Measurements from ENCODE around the gene SPATA13. TPM values are rescaled to one million over a fixed set of nuclear protein-coding genes. Genes with fewer than 3 reads are reported as not detected.

Gene SPATA13
- total RNA-seq, 1 experiment from 2014 or later: 10.5 TPM

DNA sequence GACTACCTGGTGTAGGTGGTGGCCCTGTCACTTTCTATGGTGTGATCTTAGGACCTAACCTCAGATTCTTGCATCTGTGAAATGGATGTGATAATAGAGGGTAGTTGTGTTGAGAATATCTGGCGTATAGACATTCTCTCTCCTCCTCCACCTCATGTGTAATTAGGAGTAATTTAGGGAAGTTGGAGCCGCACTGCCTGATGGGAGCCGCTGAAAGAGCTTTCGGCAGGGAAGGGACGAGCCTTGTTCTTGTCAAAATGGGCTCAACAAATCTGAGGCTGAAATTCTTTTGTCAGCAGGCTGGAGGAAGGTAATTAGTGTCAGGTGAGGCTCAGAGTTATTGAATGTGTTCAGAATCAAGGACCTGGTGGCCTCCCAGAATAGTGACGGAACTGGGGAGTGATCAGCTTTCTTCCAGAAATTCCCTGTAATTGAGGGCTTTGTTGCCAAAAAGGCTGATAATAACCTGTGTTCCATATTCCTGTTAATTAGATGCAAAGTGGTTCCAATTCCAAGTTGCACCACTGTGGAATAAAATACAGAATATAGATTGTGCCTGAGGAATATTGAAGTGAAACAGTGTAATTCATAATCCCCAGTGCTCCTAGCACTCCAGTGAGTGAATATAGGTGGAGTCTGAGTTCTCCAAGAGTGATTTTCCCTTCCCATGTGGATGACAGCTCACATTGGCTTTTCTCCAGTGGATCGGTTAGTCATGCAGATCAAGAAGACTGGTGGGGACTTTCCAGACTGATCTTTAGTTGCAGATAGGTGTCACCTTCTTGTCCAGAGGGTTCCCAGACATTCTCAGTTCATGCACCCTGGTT, 47.5 kb downstream of the SPATA13 start:
- DNase-seq: no peak
- Mint-ChIP-seq H3K27me3 (ENCODE audit: insufficient read depth, unreplicated experiment) (no peaks in the 10 kb centered on the region), H3K4me3 (ENCODE audit: unreplicated experiment) (no peak overlapping the region), H3K9me3 (ENCODE audit: unreplicated experiment) (no peaks in the 10 kb centered on the region), H3K27ac (ENCODE audit: unreplicated experiment) (no peak overlapping the region), H3K36me3 (ENCODE audit: insufficient read depth, unreplicated experiment) (no peaks in the 10 kb centered on the region), H3K4me1 (ENCODE audit: low read depth, unreplicated experiment) (no peaks in the 10 kb centered on the region)
- ChIA-PET POLR2A (no interaction called here), CTCF (interaction anchor here (0.6 kb wide), 1 partner anchor 155 kb away, joined by 4 read pairs; no protein-coding TSS in a partner anchor)
- TF ChIP-seq, protein P1, sequence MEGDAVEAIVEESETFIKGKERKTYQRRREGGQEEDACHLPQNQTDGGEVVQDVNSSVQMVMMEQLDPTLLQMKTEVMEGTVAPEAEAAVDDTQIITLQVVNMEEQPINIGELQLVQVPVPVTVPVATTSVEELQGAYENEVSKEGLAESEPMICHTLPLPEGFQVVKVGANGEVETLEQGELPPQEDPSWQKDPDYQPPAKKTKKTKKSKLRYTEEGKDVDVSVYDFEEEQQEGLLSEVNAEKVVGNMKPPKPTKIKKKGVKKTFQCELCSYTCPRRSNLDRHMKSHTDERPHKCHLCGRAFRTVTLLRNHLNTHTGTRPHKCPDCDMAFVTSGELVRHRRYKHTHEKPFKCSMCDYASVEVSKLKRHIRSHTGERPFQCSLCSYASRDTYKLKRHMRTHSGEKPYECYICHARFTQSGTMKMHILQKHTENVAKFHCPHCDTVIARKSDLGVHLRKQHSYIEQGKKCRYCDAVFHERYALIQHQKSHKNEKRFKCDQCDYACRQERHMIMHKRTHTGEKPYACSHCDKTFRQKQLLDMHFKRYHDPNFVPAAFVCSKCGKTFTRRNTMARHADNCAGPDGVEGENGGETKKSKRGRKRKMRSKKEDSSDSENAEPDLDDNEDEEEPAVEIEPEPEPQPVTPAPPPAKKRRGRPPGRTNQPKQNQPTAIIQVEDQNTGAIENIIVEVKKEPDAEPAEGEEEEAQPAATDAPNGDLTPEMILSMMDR (IDR thresholded peaks at IDR 0.05; ENCODE audit: insufficient read depth in 1 of 2, low read depth in 1 of 2, low read length in 1 of 2, severe bottlenecking in 1 of 2, unreplicated experiment in 1 of 2): no peak
- intact Hi-C loops (cut with micrococcal nuclease; ENCODE audit: unreplicated experiment): no loop called here
- no peaks in the 10 kb centered on the region for H3K9me3 ChIP-seq
- BruUV-seq (replicated peaks): no TSS peak
- no peak overlapping the region for H3K4me3 ChIP-seq (ENCODE audit: low read depth, low read length)
- no peaks in the 10 kb centered on the region for H3K27me3 ChIP-seq (replicated peaks; ENCODE audit: control insufficient read depth, insufficient read depth, low read length)
- no peaks in the 10 kb centered on the region for H3K36me3 ChIP-seq (ENCODE audit: control insufficient read depth, insufficient read depth, low read length)
- H3K4me1 ChIP-seq: no peaks in the 10 kb centered on the region

DNA sequence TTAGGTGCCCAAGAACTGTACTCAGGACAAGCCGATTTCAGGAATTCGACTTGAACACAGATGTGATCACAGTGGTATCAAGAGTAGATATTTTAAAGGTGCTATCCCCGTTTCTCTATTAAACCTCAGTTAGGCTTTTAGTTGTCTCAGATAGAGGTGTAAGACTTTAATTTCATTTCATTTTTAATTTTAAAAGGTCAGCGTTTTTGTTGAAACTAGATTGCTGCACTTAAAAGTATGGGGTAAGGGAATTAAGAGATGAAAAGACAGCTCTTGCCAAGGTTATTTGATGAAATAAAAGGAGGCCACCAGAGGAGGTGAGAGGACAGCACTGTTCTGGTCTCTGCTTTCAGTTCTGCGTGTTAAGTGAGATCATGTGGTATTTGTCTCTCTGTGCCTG, 48.6 kb downstream of the SPATA13 start:
- Mint-ChIP-seq H3K4me3 (ENCODE audit: unreplicated experiment) (no peak overlapping the region), H3K36me3 (ENCODE audit: insufficient read depth, unreplicated experiment) (no peaks in the 10 kb centered on the region), H3K9me3 (ENCODE audit: unreplicated experiment) (no peaks in the 10 kb centered on the region), H3K27ac (ENCODE audit: unreplicated experiment) (no peak overlapping the region), H3K27me3 (ENCODE audit: insufficient read depth, unreplicated experiment) (no peaks in the 10 kb centered on the region), H3K4me1 (ENCODE audit: low read depth, unreplicated experiment) (no peaks in the 10 kb centered on the region)
- ChIA-PET POLR2A (no interaction called here), CTCF (interaction anchor here (0.6 kb wide), 2 partner anchors 71 to 182 kb away, joined by 3 to 11 read pairs; no protein-coding TSS in a partner anchor)
- no peak for DNase-seq
- Histone ChIP-seq H3K27me3 (replicated peaks; ENCODE audit: control insufficient read depth, insufficient read depth, low read length) (no peaks in the 10 kb centered on the region), H3K36me3 (ENCODE audit: control insufficient read depth, insufficient read depth, low read length) (no peaks in the 10 kb centered on the region), H3K4me1 (no peaks in the 10 kb centered on the region), H3K4me3 (ENCODE audit: low read depth, low read length) (no peak overlapping the region), H3K9me3 (no peaks in the 10 kb centered on the region)
- TF ChIP-seq, protein P1 (IDR thresholded peaks at IDR 0.05; ENCODE audit: insufficient read depth in 1 of 2, low read depth in 1 of 2, low read length in 1 of 2, severe bottlenecking in 1 of 2, unreplicated experiment in 1 of 2): no peak
- no TSS peak for BruUV-seq (replicated peaks)
- intact Hi-C loops (cut with micrococcal nuclease; ENCODE audit: unreplicated experiment): no loop called here

DNA sequence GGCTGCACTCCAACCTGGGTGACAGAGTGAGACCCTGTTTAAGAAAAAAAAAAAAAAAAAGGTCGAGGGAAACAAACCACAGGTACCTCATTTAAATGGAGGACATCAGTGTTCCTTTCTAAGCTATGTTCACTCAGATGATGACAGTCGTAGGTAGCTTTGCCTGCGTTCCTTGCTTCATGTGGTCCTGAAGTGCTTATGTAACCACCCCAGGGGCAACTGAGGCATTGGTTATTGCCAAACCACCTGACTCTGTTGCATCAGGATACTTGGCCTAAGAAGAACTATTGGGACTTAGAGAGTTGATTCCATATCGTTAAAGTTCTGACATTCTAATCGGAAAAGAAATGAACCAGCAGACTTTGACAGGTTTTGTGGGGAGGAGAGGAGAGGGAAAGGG, 51.7 kb downstream of the SPATA13 start:
- H3K4me3 Mint-ChIP-seq (ENCODE audit: unreplicated experiment): no peak overlapping the region
- intact Hi-C loops (cut with micrococcal nuclease; ENCODE audit: unreplicated experiment): no loop called here
- Histone ChIP-seq H3K9me3 (no peaks in the 10 kb centered on the region), H3K36me3 (ENCODE audit: control insufficient read depth, insufficient read depth, low read length) (no peaks in the 10 kb centered on the region; the same call in 1 of the 2 replicates), H3K4me1 (no peaks in the 10 kb centered on the region), H3K27me3 (replicated peaks; ENCODE audit: control insufficient read depth, insufficient read depth, low read length) (no peaks in the 10 kb centered on the region), H3K4me3 (ENCODE audit: low read depth, low read length) (no peak overlapping the region)
- TF ChIP-seq, protein P1 (IDR thresholded peaks at IDR 0.05; ENCODE audit: insufficient read depth in 1 of 2, low read depth in 1 of 2, low read length in 1 of 2, severe bottlenecking in 1 of 2, unreplicated experiment in 1 of 2): no peak
- H3K36me3 Mint-ChIP-seq (ENCODE audit: insufficient read depth, unreplicated experiment): no peaks in the 10 kb centered on the region
- no peaks in the 10 kb centered on the region for H3K9me3 Mint-ChIP-seq (ENCODE audit: unreplicated experiment)
- H3K4me1 Mint-ChIP-seq (ENCODE audit: low read depth, unreplicated experiment): no peaks in the 10 kb centered on the region
- DNase-seq: no peak
- H3K27me3 Mint-ChIP-seq (ENCODE audit: insufficient read depth, unreplicated experiment): no peaks in the 10 kb centered on the region
- ChIA-PET POLR2A (no interaction called here), CTCF (no interaction called here)
- H3K27ac Mint-ChIP-seq (ENCODE audit: unreplicated experiment): no peak overlapping the region
- no TSS peak for BruUV-seq (replicated peaks)

Measured in Caco-2 (cell line).